Body of pancreas (tissue), 4 donors: ENCODE results near the gene FAM72D.
"Not testable (repeated sequence)": the region's sequence is repeated elsewhere in the genome, so short reads cannot be mapped to it uniquely, and the experiment has no call there.

Experiments
- CTCF ChIP-seq, 7 experiments: fragments of 450-650 bp in 4 of 7; fragments of 200-600 bp in 3 of 7; sonication (generic) in 3 of 7; IDR thresholded peaks; one replicate each; pipeline ENCODE4 v1.5.1; 2016 to 2019; ENCODE audit warnings: antibody characterized with exemption in 7 of 7
- POLR2A ChIP-seq, 3 donors: fragments of 450-650 bp; IDR thresholded peaks; one replicate each; pipeline ENCODE4 v1.6.1; 2016; ENCODE audit warnings: antibody characterized with exemption in 3 of 3, mild to moderate bottlenecking in 2 of 3

- TF ChIP-seq CTCF, POLR2A (IDR thresholded peaks at IDR 0.05): not testable (repeated sequence)
These were observed 27.3 kb downstream of the FAM72D start for GRCh38 chr1:145123062-145123395.
